NCI-H2081 (cell line): ENCODE data around the gene CCR7.

Experiments used
- DNase-seq, 2 experiments: peaks; one replicate each; lab custom pipeline; 2025; lab: John Stamatoyannopoulos, UW

CCR7 gene

GRCh38 chr17:40516581-40517285 is 48.5 kb downstream of the CCR7 start:
- DNase-seq: no peak

GRCh38 chr17:40515491-40516041 is 49.7 kb downstream of the CCR7 start:
- no peak for DNase-seq

- DNase-seq: no peak
These were observed 50.3 kb downstream of the CCR7 start for GRCh38 chr17:40515011-40515410.

- DNase-seq: no peak
These were observed 51.0 kb downstream of the CCR7 start for GRCh38 chr17:40514013-40514875.

- no peak for DNase-seq
These were observed 53.5 kb downstream of the CCR7 start for GRCh38 chr17:40511667-40512220.

- no peak for DNase-seq
These were observed 54.1 kb downstream of the CCR7 start for GRCh38 chr17:40511136-40511535.

- DNase-seq: no peak
These were observed 55.0 kb downstream of the CCR7 start for GRCh38 chr17:40510328-40510648.

- no peak for DNase-seq
These were observed 55.5 kb downstream of the CCR7 start for GRCh38 chr17:40509626-40510327.

GRCh38 chr17:40506786-40507185 is 58.5 kb downstream of the CCR7 start:
- no peak for DNase-seq
